ENCODE data around the gene NAGS. TPM values are rescaled to one million over a fixed set of nuclear protein-coding genes. Genes with fewer than 3 reads are reported as not detected.
"Not testable (repeated sequence)": the region's sequence is repeated elsewhere in the genome, so short reads cannot be mapped to it uniquely, and the experiment has no call there.

Gene NAGS
- total and polyA plus RNA-seq, 3 experiments from 2014 or later = 0.60 to 1.0 (median 0.74) TPM

DNA sequence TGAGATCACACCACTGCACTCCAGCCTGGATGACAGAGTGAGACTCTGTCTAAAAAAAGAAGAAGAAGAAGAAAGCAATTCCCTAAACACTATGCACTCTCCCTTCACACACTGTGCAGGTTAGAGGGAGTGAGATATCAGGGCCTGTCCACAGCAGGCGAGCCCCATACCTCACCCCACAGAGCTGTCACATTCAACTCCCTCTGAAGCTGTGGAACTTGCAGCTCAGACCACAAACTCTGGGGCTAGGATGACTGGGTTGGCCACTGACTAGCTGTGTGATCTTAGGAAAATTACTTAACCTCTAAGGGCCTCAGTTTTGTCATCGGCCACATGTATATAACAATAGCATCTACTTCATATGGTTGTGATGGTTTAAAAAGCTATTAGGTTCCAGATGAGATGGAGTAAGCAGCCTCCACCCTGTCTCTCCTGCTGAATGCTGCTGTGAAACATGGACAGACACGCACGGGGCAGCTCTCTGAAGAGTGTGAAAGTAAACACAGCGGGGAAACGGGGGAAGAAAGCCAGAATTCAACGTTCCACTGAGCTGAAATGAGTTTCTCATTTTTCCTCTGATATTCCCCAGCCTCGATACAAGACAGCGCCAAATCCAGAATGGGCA is 37.1 kb upstream of the NAGS start:
- Mint-ChIP-seq H3K4me3 (no peak overlapping the region), H3K9me3 (no peaks in the 10 kb centered on the region), H3K27ac (no peak overlapping the region), H3K4me1 (no peaks in the 10 kb centered on the region), H3K36me3 (peaks cover 0 to 2% (median 0%) of the 10 kb centered on the region in 3 donors), H3K27me3 (peaks cover 4 to 19% of the 10 kb centered on the region in 2 donors)
- ChIA-PET POLR2A (no interaction called here), CTCF (no interaction called here)
- no peaks in the 10 kb centered on the region for H3K27me3 ChIP-seq (ENCODE audit: insufficient read depth, low read length, poor library complexity, severe bottlenecking)
- H3K9me3 ChIP-seq (ENCODE audit: low read length) = no peaks in the 10 kb centered on the region
- no peak for DNase-seq
- H3K27ac ChIP-seq (ENCODE audit: low read depth, low read length) = no peak overlapping the region
- no peak overlapping the region for H3K4me3 ChIP-seq (ENCODE audit: low read length)
- H3K36me3 ChIP-seq (ENCODE audit: insufficient read depth, low read length) = no peaks in the 10 kb centered on the region
- no peaks in the 10 kb centered on the region for H3K4me1 ChIP-seq (ENCODE audit: insufficient read depth, low read length)

- no peaks in the 10 kb centered on the region for H3K4me1 Mint-ChIP-seq
- Histone ChIP-seq H3K27ac (ENCODE audit: low read depth, low read length) (no peak overlapping the region), H3K9me3 (ENCODE audit: low read length) (no peaks in the 10 kb centered on the region), H3K36me3 (ENCODE audit: insufficient read depth, low read length) (no peaks in the 10 kb centered on the region), H3K4me3 (ENCODE audit: low read length) (no peak overlapping the region), H3K27me3 (ENCODE audit: insufficient read depth, low read length, poor library complexity, severe bottlenecking) (no peaks in the 10 kb centered on the region), H3K4me1 (ENCODE audit: insufficient read depth, low read length) (no peaks in the 10 kb centered on the region)
- POLR2A ChIA-PET = no interaction called here
- CTCF ChIA-PET = interaction anchor here (0.8 kb wide), 1 partner anchor 9 kb away, joined by 3 read pairs; no protein-coding TSS in a partner anchor
- peaks cover 0 to 21% of the 10 kb centered on the region in 2 donors for H3K27me3 Mint-ChIP-seq
- no peak overlapping the region for H3K27ac Mint-ChIP-seq
- H3K9me3 Mint-ChIP-seq = no peaks in the 10 kb centered on the region
- no peaks in the 10 kb centered on the region for H3K36me3 Mint-ChIP-seq
- no peak overlapping the region for H3K4me3 Mint-ChIP-seq
- no peak for DNase-seq
Measured at GRCh38 chr17:43970366-43970765, 34.1 kb upstream of the NAGS start.

DNA sequence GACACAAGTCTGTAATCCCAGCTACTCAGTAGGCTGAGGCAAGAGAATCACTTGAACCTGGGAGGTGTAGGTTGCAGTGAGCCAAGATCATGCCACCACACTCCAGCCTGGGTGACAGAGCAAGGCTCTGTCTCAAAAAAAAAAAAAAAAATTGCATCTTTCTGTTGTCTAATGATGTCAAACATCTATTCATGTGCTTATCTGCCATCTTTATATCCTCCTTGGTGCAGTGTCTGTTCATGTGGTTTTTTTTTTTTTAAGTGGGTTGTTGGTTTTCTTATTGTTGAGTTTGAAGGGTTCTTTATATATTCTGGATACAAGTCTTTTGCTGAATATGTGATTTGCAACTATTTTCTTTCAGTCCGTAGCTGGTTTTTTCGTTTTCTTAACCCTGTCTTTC is 33.0 kb upstream of the NAGS start:
- peaks cover 0 to 16% of the 10 kb centered on the region in 2 donors for H3K27me3 Mint-ChIP-seq
- POLR2A ChIA-PET = not testable (repeated sequence)

GRCh38 chr17:43972444-43973212 is 31.8 kb upstream of the NAGS start:
- CTCF ChIA-PET; H3K27me3 ChIP-seq (ENCODE audit: insufficient read depth, low read length, poor library complexity, severe bottlenecking); DNase-seq; H3K4me3 ChIP-seq (ENCODE audit: low read length); H3K4me3 Mint-ChIP-seq; H3K9me3 ChIP-seq (ENCODE audit: low read length); H3K4me1 Mint-ChIP-seq; H3K4me1 ChIP-seq (ENCODE audit: insufficient read depth, low read length); H3K27ac Mint-ChIP-seq; POLR2A ChIA-PET; H3K27ac ChIP-seq (ENCODE audit: low read depth, low read length); H3K36me3 ChIP-seq (ENCODE audit: insufficient read depth, low read length); H3K9me3 Mint-ChIP-seq; H3K36me3 Mint-ChIP-seq: not testable (repeated sequence)
- H3K27me3 Mint-ChIP-seq = peaks cover 0 to 16% of the 10 kb centered on the region in 2 donors

More for the DNA sequence above, 33.0 kb upstream of the NAGS start:
- CTCF ChIA-PET = interaction anchor here (0.8 kb wide), 1 partner anchor 28 kb away, joined by 3 read pairs; no protein-coding TSS in a partner anchor
- H3K4me3 ChIP-seq (ENCODE audit: low read length); H3K4me3 Mint-ChIP-seq; H3K9me3 Mint-ChIP-seq; H3K36me3 Mint-ChIP-seq; H3K36me3 ChIP-seq (ENCODE audit: insufficient read depth, low read length); H3K27me3 ChIP-seq (ENCODE audit: insufficient read depth, low read length, poor library complexity, severe bottlenecking); H3K4me1 Mint-ChIP-seq; H3K4me1 ChIP-seq (ENCODE audit: insufficient read depth, low read length); H3K9me3 ChIP-seq (ENCODE audit: low read length); H3K27ac ChIP-seq (ENCODE audit: low read depth, low read length): not testable (repeated sequence)
- peak overlapping the region in 1 of 8 donors; percentile 38 for H3K27ac Mint-ChIP-seq
- DNase-seq = peak in 1 of 5 donors; percentile 16

- Histone ChIP-seq H3K27ac (ENCODE audit: low read depth, low read length) (no peak overlapping the region), H3K27me3 (ENCODE audit: insufficient read depth, low read length, poor library complexity, severe bottlenecking) (no peaks in the 10 kb centered on the region), H3K9me3 (ENCODE audit: low read length) (no peaks in the 10 kb centered on the region), H3K4me1 (ENCODE audit: insufficient read depth, low read length) (no peaks in the 10 kb centered on the region), H3K36me3 (ENCODE audit: insufficient read depth, low read length) (no peaks in the 10 kb centered on the region), H3K4me3 (ENCODE audit: low read length) (no peak overlapping the region)
- Mint-ChIP-seq H3K9me3 (no peaks in the 10 kb centered on the region), H3K27me3 (peaks cover 7 to 23% of the 10 kb centered on the region in 2 donors), H3K27ac (no peak overlapping the region), H3K4me1 (no peaks in the 10 kb centered on the region), H3K36me3 (no peaks in the 10 kb centered on the region), H3K4me3 (no peak overlapping the region)
- ChIA-PET POLR2A (no interaction called here), CTCF (no interaction called here)
- DNase-seq = no peak
Measured at GRCh38 chr17:43974382-43975266, 29.8 kb upstream of the NAGS start.

GRCh38 chr17:43975898-43976297 is 28.5 kb upstream of the NAGS start:
- no peaks in the 10 kb centered on the region for H3K4me1 Mint-ChIP-seq
- Histone ChIP-seq H3K36me3 (ENCODE audit: insufficient read depth, low read length) (no peaks in the 10 kb centered on the region), H3K4me1 (ENCODE audit: insufficient read depth, low read length) (no peaks in the 10 kb centered on the region), H3K9me3 (ENCODE audit: low read length) (no peaks in the 10 kb centered on the region), H3K27me3 (ENCODE audit: insufficient read depth, low read length, poor library complexity, severe bottlenecking) (no peaks in the 10 kb centered on the region), H3K4me3 (ENCODE audit: low read length) (no peak overlapping the region), H3K27ac (ENCODE audit: low read depth, low read length) (no peak overlapping the region)
- H3K4me3 Mint-ChIP-seq = no peak overlapping the region
- H3K27ac Mint-ChIP-seq = no peak overlapping the region
- CTCF ChIA-PET = no interaction called here
- H3K27me3 Mint-ChIP-seq = peaks cover 10 to 31% of the 10 kb centered on the region in 2 donors
- no peaks in the 10 kb centered on the region for H3K36me3 Mint-ChIP-seq
- no peaks in the 10 kb centered on the region for H3K9me3 Mint-ChIP-seq
- POLR2A ChIA-PET = no interaction called here
- no peak for DNase-seq

DNA sequence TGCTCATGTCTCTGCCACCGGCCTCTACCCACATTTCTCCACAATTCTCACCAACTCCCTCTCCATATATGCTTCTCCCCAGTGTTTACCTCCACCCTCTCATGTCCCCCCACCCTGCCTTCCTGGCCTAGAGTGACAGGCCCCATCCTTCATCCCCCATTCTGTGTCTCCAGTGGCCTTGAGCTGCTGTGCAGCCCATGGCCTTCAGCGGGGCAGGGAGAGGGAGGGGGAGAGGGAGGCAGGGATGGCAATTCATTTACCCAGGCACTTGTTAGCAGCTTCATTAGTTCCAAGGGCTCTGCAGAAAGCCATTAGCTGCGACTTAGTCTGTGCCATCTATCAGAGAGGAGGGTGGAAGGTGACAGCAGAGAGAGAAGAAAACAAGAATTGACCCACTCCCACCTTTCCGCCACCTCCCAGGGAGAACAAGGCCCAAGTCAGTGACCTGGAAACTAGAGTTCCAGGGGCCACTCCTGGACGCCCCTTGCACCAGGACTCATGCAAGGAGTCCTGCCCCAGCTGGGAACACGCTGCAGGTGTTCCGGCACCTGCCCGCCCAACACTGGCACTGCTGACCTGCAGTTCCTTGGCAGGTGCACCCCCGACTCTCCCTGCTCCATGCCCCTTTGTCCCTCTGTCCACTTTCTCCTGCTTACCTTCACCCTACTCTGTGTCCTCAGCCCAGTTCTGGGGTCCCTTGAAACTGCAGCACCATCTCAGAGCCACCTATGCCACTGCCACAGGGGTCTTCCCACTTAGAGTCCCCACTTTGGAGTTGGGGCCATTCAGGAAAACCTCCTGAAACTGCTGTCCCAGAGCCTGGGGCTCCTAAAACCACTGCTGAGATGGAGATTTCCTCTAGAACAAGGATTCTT is 27.2 kb upstream of the NAGS start:
- Histone ChIP-seq H3K4me3 (ENCODE audit: low read length) (no peak overlapping the region), H3K36me3 (ENCODE audit: insufficient read depth, low read length) (no peaks in the 10 kb centered on the region), H3K4me1 (ENCODE audit: insufficient read depth, low read length) (no peaks in the 10 kb centered on the region), H3K27ac (ENCODE audit: low read depth, low read length) (no peak overlapping the region), H3K9me3 (ENCODE audit: low read length) (no peaks in the 10 kb centered on the region), H3K27me3 (ENCODE audit: insufficient read depth, low read length, poor library complexity, severe bottlenecking) (no peaks in the 10 kb centered on the region)
- no peak for DNase-seq
- ChIA-PET POLR2A (no interaction called here), CTCF (no interaction called here)
- Mint-ChIP-seq H3K4me1 (no peaks in the 10 kb centered on the region), H3K27me3 (peaks cover 19 to 42% of the 10 kb centered on the region in 2 donors), H3K27ac (no peak overlapping the region), H3K4me3 (no peak overlapping the region), H3K36me3 (no peaks in the 10 kb centered on the region), H3K9me3 (no peaks in the 10 kb centered on the region)

Data from CD8-positive, alpha-beta memory T cell (primary cell).